D341Med (cell line): ENCODE results near the gene GEN1.
A peak's percentile ranks its signal among the peaks of the same experiment; 100 is the strongest.
"Not testable (repeated sequence)": the region's sequence is repeated elsewhere in the genome, so short reads cannot be mapped to it uniquely, and the experiment has no call there.

Experiments
- DNase-seq: peaks from one replicate; pipeline ENCODE4 v3.0.0; 2012; ENCODE audit warnings: low spot score

GEN1 gene

DNA sequence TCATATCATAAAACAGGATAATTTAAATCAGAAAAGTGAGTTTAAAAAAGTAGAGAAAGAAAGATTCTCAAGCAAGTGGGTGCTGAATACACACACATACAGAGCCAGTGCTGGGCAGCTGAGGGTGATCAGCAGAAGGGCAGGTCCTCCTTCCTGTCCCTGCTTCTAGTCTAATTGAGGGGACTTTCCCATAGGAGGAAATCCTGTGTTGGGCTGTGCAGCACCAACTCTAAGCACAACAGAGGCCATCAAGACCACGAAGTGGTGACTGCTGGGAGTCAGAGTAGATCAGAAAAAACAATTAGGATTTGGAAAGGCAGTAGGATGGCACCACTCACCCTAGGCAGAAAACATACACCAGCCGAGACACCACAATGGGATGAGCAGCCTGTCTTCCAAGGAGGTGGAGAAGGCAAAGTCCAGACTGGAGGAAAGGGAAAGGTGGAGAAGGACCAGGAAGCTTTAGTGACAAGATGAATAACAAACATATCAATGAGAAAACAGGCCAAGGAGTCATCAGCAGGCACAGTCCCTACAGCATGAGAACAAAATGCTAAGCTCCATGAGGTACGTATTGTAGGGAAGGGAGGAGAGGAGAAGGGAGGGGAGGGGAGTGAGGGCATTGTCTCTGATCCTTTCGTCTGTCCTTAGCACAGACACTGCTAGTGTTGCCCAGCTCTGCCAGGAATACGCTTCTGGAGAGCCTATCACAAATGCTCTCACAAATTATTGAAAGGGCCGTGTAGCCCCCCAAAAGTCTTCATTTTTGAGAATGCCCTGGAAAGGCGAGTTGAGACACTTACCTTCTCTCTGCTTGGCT is 45.6 kb downstream of the GEN1 start:
- DNase-seq: no peak

DNA sequence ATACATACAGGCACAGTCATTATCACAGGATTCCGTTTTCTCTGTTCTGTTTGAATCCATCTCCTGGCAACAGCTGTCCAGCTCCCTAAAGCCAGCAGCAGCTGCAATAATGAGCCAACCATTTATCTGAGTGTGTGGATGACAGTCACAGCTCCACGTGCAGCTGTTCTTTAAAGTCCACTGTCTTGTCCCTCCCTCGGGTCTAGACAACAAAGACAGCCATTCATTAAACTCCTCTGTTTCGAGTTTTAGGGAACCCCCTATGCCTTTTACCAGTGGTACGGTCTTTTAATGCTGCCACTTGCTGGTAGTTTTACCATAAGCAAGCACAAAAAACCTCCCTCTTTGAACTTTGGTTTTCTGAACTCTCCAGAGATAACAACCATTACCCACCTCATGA is 46.3 kb downstream of the GEN1 start:
- no peak for DNase-seq

DNA sequence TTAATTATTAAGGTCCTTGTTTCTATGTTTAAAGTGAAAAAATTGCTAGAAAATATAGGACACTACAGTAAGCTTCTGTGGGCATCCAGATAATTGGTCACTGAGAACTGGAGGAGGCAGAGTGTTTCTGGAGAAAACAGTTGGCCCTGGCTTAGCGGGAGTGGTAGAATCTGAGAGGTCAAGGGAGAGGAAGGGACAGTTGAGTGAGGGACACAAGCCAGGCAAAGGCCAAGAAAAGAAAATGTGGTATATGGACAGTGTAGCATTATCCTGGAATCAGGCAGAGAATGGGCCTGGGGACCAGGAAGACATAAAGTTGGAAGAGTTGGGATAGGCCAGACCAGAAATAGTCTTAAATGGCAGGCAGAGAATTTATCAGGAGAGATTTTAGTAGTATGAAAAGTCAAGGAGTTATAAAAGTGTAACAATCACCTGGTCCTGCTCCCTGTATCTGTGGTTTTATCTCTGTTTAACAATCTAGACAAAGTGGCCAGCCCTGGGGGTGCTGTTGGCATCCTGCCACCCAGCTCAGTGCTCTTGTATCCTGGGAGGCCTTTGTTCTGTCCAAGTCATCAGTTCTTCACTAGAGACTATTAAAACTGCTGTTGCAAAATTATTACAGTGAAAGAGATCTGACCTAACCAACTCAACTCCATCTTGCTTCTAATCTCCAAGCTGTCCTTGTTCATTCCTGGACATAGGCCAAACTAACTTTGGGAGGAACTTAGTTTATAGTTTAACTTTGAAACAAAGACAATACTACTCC is 46.9 kb downstream of the GEN1 start:
- no peak for DNase-seq

DNA sequence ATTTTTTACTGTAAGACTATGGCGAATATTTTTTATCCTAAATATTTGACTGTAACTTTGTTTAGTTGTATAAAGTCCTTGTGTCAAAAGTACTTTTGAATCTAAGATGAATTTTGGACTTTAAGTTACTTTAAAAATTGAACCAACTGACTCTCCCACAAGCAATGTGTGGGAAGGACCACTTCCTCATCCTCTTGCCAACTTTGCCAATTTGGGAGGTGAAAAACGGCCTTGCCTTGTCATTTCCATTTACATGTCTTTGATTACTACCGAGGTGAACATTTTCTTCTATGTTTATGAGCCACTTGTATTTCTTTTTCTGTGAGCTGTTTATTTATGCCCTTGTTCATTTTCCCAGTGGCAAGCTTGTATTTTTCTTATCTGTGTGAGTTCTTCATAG is 49.6 kb downstream of the GEN1 start:
- DNase-seq: no peak

DNA sequence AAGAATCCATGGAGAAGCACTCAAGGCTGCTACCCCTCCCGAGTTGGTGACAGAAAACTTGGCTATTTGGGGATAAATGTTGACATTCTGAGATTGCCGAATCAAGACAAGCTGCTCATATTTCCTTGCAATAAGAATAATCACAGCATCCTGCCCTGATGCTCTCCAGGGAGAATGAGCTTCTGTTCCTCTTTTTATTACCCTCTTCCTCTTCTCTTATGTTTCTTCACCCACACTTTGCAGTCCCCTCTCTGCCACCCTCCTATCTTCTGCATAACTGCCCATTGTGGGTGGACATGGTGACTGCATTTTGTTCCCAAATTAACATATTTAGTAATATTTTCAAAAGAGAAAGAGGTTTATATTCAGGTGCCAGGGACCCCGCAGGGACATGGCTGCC is 50.4 kb downstream of the GEN1 start:
- DNase-seq: no peak

DNA sequence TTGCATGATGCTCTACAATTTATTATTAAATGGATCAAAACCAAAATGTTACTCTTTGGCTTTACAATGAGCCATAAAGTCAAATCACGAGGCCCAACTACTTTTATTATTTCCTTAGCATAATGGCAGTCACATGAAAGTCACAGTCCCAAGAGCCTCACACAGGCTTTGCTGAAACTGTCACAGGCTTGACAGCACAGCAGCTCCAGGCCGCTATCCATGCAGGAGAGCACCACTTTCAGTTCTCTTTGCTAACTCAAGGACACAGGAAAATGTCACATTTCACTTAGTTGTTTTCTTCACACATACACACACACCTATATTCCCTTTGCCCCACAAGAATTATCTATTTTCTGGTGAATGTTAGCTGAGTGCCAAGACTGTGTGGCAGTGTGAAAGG is 51.2 kb downstream of the GEN1 start:
- DNase-seq: no peak

DNA sequence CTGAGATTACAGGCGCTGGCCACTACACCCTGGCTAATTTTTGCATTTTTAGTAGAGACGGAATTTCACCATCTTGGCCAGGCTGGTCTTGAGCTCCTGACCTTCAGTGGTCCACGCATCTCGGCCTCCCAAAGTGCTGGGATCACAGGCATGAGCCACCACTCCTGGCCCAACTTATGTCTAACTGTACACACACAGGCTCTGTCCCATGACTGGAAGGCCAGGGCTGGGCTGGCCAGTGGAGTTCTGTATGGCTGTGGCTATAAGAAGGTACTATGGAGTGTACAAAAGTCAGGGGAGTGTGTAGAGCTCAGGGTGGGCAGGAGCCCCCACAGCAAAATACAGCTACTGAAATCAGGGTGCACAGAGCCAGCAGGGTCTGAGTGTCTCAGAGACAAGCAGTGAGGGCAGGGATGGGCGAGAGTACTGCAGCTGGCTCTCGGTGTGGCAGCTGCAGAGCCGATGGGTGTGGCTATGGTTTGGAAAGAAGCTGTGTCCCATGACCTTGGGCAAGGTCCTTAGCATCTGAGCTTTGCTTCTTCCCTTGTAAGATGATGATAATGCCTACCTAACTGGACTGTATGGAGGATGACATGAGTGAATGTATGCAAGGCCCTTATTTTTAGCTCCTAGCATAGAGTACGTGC is 51.9 kb downstream of the GEN1 start:
- no peak for DNase-seq

DNA sequence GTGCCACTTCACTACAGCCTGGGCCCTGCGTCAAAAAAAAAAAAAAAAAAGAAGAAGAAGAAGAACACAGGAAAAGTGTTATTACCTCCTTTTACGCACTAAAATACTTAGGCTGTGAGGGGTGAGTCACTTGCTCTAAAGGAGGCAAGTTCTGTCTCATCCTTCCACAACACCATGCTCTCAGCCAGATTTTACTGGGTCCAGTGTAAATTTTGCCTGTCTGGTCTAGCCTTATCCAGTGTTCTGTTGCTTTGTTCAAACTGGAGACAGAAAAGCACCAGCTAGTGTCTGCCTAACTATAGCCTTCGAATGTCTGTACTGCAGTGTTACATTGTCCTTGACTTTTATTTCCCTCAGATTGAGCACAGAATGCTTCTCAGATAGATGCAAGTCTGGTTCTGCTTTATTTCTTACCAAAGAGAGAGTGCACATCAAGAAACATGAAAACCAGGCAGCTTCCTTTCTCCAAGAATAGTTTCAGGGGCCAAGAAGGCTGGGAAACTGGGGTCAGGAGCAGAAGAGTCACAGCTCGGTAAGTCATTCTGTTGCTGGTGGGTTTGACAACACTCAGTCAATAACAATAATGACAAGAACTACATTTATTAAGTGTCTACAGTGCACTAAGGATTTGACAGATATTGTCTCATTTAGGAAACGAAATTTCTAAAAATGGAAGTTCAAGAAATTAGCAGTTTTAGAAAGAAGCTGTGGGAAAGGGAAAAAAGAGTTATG is 59.2 kb downstream of the GEN1 start:
- DNase-seq: no peak

DNA sequence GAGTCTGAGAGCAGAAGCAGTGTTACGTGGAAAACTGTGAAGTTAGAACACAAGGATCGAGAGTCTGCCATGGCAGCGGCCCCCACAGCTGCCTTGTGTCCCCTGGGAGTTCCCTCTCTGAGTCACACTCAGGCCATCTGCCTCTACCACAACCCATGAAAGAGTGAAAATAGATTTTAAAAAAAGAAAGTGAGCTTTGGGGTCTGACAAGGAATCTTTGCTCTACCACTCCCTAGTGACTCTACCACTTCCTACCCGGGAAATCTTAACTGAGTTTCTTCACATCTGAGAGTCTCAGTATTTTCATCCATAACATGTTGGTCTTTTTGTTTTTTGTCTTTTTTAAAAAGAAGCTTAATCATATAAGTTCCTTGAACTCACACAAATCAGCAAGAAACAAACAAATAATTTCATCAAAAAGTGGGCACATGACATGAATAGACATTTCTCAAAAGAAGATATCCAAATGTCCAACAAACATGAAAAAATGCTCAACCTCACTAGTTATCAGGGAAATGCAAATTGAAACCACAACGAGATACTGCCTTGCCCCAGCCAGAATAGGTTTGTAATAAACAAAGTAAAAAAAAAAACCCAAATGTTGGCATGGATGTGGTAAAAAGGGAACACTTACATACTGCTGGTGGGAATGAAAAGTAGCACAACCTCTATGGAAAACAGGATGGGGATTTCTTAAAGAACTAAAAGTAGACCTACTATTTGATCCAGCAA is 60.0 kb downstream of the GEN1 start:
- DNase-seq: peak; percentile 56

DNA sequence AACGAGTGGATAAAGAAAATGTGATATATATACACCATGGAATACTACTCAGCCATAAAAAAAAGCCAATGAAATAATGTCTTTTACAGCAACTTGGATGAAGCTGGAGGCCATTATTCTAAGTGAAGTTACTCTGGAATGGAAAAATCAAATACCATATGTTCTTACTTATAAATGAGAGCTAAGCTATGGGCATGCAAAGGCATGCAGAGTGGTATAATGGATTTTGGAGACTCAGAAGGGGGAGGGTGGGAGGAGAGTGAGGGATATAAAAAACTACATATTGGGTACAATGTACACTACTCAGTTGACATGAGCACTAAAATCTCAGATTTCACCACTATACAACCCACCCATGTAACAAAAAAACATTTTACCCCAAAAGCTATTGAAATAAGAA is 60.7 kb downstream of the GEN1 start:
- DNase-seq: no peak

DNA sequence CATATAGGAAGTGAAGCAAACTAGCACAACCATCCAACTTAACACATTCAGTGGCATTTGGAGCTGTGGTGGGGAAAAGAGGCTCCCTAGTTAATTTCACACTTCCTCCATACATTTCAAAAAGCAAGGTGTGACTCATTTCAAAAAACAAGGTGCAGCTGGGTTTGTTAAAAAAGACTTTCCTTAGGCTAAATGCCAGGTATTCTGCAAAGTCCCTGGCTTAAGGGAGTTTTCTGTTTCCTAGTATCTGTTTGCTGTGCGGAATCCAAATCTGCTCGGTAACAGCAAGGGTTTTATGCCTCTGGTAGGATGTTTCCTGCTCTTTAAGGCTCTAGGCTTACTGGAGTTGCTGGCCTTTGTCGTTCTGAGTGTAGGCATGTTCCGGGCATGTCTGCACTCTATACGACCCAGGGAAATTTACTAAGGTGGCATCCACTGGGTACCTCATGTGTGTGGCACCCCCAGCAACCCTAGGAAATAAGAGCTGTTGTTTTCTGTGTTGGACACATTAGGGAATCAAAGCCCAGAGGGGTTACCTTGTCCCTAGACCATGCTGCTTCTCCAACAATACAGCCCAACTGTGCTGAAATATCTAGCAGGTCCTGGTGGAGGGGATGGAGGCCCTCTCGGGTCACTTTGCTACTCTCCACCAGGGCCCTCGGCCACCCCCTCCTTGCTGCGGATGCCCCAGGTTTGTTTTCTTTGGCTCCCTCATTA is 61.7 kb downstream of the GEN1 start:
- no peak for DNase-seq

DNA sequence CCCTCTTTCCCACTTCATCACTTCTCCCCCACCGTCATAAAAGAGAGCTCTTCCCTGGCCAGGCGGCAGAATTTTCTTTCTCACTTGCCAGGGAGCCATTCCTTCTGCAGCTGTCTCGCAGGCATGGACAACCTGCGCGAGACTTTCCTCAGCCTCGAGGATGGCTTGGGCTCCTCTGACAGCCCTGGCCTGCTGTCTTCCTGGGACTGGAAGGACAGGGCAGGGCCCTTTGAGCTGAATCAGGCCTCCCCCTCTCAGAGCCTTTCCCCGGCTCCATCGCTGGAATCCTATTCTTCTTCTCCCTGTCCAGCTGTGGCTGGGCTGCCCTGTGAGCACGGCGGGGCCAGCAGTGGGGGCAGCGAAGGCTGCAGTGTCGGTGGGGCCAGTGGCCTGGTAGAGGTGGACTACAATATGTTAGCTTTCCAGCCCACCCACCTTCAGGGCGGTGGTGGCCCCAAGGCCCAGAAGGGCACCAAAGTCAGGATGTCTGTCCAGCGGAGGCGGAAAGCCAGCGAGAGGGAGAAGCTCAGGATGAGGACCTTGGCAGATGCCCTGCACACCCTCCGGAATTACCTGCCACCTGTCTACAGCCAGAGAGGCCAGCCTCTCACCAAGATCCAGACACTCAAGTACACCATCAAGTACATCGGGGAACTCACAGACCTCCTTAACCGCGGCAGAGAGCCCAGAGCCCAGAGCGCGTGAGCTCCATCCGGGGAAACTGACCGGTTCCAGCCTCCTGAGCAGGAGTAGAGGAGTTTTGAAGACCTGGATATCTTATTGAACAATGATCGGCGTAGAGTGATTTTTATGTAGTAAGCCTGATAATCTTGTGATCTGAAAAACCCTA is 62.7 kb downstream of the GEN1 start, which contains the start of gene MSGN1:
Gene MSGN1, plus strand, starts transcription at position 65 of the 850 bp plus-strand sequence. Its CDS starts 59 bp downstream, at position 124.
- DNase-seq: no peak

DNA sequence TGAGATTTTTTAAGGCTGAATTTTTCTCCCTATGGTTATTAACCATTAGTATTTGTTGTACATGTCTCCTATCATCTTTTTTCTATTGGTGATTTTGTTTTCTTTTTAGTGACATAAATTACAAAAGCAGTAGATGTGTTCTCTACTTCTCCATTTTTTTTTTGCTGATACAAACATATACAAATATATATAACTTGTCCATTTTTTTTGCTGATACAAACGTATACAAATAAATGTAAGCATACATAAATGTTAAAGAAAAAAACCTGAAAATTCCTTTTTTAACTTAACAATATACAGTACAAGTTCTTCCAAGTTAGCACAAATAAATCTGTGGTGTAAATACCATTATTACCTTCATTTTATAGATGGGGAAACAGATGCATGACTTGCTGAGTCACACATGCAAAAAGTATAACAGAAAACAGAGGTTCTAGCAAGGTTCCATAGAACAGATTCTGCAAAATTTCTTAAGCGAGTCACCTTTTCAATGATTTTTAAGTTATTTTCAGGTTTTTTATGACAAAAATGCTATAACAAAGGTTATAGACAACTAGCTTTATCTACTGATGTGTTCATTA is 64.4 kb downstream of the GEN1 start:
- DNase-seq: no peak

DNA sequence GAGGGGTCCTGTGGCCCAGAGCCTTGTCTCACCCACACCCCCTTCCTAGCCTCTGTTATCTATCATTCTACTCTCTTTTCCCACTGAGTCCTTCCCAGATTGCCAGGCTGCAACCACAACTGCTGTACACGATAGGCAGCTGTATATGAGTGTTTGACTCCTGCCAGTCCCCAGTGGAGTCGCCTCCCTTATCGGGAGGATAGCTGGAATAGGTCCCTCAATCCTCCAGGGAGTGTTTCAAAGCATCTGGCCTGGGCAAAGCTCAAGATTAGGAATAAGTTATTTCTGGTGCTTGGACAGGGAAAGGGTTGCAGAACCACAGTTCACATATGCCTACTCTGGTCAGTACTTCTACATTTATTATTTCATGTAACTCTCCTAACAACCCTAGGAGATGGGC is 67.1 kb downstream of the GEN1 start:
- no peak for DNase-seq

DNA sequence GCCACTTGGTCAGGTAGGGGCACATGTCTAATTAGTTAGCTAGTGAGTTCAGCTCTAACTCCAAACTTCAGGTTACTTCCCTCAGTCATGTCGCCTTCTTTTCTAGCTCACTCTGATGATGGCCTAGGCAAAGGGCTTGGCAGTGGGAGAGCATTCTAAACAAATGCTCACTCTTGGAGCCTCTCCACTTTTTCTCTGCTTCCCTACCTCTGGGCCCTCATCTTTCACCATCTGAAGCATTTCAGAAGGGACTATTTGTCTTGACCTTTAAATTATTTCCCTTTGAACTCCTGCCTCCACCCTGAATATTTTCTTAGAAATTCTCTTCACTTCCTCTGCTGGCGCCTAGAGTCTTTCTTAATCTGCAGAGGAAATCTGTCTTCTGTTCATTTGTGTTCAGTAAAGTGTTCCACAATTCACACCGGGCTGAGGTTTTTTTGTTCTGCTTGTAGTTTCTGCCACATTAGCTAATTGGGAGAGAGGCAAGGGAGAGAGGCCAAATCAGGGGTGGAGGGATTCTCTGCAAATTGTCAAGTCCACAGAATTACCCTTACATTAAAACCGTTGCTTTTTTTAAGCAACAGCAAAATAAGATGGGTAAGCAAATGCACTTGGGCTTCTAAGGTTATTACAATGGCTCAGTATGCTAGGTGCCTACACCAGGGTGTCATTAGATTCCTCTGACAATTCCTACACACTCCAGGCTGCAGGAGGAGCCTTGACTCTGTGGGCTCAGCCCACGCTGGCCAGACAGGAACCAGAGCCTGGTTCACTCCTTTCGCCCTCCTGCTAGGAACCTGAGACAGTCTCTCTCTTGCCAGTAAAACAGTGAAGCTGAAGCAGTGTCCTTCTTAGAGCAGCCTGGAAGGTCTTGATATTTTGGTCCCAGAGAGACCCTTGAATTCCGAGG is 67.9 kb downstream of the GEN1 start:
- no peak for DNase-seq

DNA sequence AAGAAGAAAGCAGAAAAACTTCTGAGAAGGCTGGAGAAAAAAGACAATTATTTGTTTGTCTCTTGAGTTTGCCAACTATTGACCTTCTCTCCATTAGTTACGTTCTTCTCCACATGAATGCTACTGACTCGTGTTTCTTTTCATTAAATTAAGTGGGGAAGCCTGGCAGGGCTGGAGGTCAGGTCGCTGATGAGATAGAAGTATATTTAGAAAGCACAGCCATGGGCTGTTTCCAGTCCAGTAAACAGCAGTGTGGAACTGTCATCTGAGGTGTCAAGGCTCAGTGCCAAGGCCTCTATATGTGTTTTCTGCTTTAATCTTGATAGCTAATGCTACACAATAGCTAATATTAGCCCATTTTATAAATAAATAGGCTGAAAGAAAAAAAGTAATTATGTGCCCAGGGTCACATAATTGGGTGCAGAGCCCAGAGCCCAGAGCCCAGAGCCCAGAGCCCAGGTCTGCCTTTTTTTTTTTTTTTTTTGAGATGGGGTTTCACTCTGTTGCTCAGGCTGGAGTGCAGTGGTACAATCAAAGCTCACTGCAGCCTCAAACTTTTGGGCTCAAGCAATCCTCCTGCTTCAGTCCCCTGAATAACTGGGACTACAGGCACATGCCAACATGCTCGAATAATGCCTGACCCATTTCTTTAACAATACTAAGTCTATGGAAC is 68.6 kb downstream of the GEN1 start:
- DNase-seq: no peak

DNA sequence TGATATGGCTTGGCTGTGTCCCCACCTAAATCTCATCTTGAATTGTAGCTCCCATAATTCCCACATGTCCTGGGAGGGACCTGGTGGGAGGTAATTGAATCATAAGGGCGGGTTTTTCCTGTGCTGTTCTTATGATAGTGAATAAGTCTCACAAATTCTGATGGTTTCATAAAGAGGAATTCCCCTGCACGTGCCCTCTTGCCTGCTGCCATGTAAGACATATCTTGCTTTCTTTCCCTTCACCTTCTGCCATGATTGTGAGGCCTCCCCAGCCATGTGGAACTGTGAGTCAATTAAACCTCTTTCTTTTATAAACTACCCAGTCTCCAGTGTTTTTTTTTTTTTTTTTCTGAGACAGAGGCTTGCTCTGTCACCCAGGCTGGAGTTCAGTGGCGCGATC is 69.7 kb downstream of the GEN1 start:
- DNase-seq: not testable (repeated sequence)

DNA sequence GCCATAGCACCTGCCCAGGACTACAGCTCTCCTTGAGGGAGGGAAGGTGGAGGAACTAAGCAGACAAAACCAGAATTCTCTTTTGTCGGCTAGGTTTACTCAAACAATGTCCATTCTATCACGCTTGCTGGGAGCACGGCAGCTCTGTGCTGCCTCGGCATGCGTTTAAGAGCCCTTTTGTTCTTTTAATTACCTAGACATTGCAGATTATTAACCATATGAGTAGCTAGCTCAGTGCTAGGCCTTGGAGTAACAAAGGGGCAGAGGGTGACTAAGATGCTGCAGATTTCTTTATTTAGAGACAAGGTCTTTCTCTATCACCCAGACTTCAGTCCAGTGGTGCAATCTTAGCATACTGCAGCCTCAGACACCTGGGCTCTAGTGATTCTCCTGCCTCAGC is 73.4 kb downstream of the GEN1 start:
- no peak for DNase-seq
